Ecto neural progenitor cell (in vitro differentiated cells): ENCODE measurements around the gene PLXNA2.

Experiments
- DNase-seq: peaks from one replicate; pipeline ENCODE4 v3.0.0-alpha.2; 2018; ENCODE audit warnings: low spot score

Gene PLXNA2

GRCh38 chr1:208205216-208206013 lies 38.8 kb downstream of the PLXNA2 start:
- no peak for DNase-seq

- DNase-seq: no peak
Observed at GRCh38 chr1:208204779-208205178, 39.4 kb downstream of the PLXNA2 start.

- DNase-seq: no peak
Observed at GRCh38 chr1:208203848-208204609, 40.2 kb downstream of the PLXNA2 start.

GRCh38 chr1:208203127-208203847 lies 40.9 kb downstream of the PLXNA2 start:
- no peak for DNase-seq

GRCh38 chr1:208202333-208202995 lies 41.7 kb downstream of the PLXNA2 start:
- DNase-seq: no peak

GRCh38 chr1:208201229-208201628 lies 43.0 kb downstream of the PLXNA2 start:
- no peak for DNase-seq

GRCh38 chr1:208200116-208200515 lies 44.1 kb downstream of the PLXNA2 start:
- DNase-seq: no peak

- DNase-seq: no peak
Observed at GRCh38 chr1:208198236-208198635, 45.9 kb downstream of the PLXNA2 start.

GRCh38 chr1:208194944-208195343 lies 49.2 kb downstream of the PLXNA2 start:
- DNase-seq: no peak

- no peak for DNase-seq
Observed at GRCh38 chr1:208192995-208193394, 51.2 kb downstream of the PLXNA2 start.

- DNase-seq: no peak
Observed at GRCh38 chr1:208190784-208191183, 53.4 kb downstream of the PLXNA2 start.

GRCh38 chr1:208189716-208190115 lies 54.5 kb downstream of the PLXNA2 start:
- no peak for DNase-seq

GRCh38 chr1:208189183-208189582 lies 55.0 kb downstream of the PLXNA2 start:
- DNase-seq: no peak

- DNase-seq: no peak
Observed at GRCh38 chr1:208188607-208189006, 55.6 kb downstream of the PLXNA2 start.

GRCh38 chr1:208187499-208188041 lies 56.6 kb downstream of the PLXNA2 start:
- no peak for DNase-seq

GRCh38 chr1:208185801-208186231 lies 58.4 kb downstream of the PLXNA2 start:
- DNase-seq: no peak

GRCh38 chr1:208184966-208185654 lies 59.1 kb downstream of the PLXNA2 start:
- DNase-seq: no peak

- no peak for DNase-seq
Observed at GRCh38 chr1:208183977-208184911, 59.9 kb downstream of the PLXNA2 start.

GRCh38 chr1:208182880-208183645 lies 61.1 kb downstream of the PLXNA2 start:
- DNase-seq: no peak
